HL-60/S4 treated with retinoic acid at 250 ng/mL for 4 days and 3 days (cell line): Measurements from ENCODE around the gene SESN3.
"Not testable (repeated sequence)": the region's sequence is repeated elsewhere in the genome, so short reads cannot be mapped to it uniquely, and the experiment has no call there.

Experiments
- in situ Hi-C: fragments of 300-500 bp; cut with MboI; formaldehyde crosslinking; loops from 2 replicates; pipeline ENCODE4 v1.7.0; 2022; ENCODE audit warnings: low sequenced_read_pairs

Gene SESN3

DNA sequence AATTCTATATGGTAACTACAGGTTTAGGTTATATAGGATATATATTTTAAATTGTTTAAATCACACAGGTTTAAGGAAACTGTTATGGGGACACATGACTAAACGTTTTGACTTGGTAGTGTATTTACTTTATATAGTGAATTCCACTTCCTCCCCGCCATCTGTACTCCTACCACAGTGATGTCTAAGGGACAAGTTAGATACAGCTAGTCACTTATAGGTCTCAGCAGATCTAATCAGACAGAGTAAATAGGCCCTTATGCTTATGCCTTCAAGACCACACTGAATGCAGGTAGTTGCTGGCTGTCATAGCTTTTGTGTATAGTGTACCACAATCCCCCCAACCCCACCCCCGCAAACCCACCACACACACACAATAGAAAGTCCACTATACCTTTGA, 8.2 kb downstream of the SESN3 start:
- in situ Hi-C loops, result no loop called here

DNA sequence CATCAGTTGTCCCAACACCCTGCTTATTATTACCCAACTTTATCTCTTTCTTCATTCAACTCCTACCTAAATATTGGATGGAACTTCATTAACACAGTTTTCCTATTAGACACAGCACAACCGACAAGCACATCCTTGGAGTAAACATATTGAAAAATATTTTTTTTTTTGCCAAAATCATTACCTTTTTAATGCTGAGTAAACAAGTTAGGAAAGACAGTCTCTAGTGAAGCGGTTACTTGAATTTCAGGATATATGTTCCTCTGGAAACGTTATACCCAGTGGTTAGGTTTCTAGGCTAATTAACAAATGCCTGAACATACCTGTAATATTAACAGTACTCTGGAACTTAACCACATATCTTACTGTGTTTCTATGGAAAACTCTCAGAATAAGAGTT, 11.4 kb downstream of the SESN3 start:
- in situ Hi-C loops, result no loop called here

DNA sequence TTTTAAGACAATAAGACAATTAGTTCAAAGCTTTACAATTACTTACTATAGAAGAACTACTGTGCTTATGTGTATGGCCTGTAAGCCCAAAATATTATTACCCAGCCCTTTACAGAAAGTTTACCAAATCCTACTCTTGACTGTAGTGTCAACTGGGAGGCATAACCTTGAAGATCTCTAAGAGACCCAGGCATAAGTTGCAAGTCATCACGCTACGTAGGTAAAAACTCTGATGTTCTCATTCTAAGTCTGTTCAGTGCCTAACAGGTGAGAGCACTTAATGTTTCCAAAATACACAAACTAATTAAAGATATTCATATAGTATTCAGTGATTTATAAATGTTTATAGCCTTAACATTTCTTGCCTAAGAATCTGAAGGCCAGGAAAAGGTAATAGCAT, 12.9 kb downstream of the SESN3 start:
- in situ Hi-C loops, result no loop called here

DNA sequence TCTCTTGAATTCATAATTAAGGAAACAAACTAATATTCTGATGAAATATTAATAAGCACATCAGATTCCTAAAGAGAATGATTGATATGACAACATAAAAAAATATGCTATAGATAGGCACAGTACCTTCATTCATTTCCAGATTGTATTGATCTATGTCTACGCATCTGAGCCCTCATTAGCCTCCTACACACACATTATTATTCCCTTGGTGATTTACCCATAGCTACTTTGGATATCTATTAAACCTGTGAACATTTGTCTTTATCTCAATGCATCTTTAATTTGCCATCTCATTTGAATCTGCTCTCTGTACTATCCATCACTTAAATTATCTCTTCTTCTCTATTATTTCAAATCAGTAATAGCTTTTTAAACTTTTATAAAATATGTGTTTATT, 18.4 kb downstream of the SESN3 start:
- in situ Hi-C loops, result no loop called here

DNA sequence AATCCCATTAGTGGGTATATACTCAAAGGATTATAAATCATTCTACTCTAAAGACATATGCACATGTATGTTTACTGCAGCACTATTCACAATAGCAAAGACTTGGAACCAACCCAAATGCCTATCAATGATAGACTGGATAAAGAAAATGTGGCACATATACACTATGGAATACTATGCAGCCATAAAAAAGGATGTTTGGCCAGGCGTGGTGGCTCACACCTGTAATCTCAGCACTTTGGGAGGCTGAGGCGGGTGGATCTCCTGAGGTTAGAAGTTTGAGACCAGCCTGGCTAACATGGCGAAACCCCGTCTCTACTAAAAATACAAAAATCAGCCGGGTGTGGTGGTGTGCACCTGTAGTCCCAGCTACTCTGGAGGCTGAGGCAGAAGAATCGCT, 21.5 kb downstream of the SESN3 start:
- in situ Hi-C loops, result not testable (repeated sequence)

DNA sequence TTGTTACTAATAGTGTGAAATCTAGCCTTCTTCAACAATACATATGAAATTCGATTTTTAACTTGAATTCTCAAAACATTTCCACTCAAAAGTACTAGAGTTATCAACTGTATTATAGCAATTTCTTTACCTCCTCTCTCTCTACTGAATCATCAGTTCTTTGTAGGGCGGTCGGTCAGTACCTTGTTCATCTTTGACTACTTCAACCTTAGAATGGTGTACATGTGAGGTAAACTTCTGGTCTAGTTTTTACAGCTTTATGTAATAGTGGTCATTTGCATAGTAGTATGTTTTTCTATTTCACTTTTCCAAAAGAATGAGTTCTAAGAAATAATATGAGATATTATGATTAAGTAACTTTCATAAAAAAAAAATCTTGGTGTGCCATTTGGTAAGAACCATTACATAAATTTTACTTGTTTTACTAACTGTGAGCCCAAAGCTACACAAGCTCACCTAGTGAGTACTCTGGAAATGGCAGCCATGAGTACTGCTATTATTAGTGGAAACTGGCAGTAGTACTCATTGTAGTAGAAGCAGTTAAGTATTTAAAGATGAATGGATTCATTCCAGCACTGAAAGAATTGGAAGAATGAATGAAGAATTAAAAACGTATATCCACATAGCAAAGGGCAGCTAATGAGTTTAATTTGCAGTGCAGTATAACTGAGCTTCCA, 30.1 kb downstream of the SESN3 start:
- in situ Hi-C loops, result no loop called here

DNA sequence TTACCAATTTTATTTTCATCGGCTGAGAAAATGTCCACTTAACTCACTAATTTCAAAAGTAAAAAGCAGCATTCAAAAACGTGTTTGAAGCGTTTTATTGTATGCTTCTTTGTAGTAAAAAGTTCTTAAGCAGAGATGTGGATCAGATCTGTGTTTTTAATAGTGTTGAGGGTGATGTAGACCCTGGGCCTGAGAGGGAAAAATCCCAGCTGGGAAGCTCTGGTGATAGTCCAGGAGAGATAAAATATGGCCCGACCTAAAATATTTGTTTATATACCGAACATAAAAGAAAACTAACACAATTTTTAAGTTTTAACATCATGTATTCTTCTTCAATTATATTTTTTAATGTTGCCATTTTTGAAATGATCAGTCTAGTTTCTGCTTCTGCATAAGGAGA, 35.2 kb downstream of the SESN3 start:
- in situ Hi-C loops, result no loop called here

DNA sequence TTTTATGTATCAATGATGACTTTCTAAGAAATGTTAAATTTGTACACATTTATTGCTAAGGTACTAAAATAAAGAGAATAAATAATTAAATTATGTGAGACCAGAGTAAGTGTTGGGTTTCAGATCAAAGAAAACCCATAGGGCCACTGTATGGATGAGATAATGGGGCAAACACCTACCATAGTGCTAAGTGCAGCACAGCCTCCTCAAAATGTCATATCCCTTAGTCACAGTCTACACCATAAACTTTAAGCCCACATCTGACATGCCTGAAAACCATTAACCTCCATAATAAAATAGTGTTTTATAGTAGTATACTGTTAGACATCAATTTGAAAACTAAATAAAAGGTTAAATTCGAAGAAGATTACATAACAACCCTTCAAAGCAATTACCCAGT, 37.5 kb downstream of the SESN3 start:
- in situ Hi-C loops, result no loop called here

DNA sequence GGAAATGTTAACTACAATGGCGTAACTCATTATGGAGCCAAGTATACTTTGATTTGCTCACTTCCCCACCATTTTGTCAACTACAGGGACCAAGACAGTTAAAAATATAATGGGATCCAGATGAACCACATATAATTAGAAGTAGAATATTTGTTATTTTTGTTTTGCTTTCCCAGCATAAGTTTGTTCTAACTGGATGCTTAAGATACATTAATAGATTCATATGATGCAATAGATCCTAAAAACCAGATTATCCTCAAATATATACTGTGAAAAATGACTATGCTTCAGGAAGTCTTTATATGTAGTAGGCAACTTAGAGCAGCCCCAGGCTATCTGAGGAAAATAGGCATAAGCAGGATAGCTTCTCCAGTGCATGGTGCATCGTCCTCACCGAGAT, 38.3 kb downstream of the SESN3 start:
- in situ Hi-C loops, result no loop called here

DNA sequence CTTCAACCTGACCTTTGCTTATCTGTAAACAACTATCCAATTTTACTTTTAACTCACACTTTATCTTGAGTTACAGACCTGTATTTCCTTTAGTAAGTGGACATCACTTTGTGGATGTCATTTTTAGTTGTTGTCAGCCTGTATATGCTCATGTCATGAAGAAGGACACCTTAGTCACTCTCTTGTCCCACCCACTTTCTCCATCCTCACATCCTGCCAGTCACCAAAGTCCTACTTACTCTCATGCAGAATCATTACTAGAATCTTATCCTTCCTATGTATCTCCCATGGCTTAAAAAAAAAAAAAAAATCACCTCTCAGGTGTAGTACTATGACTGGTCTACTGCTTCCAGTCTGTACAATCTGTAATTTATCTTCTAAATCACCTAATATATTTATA, 43.3 kb downstream of the SESN3 start:
- in situ Hi-C loops, result no loop called here

DNA sequence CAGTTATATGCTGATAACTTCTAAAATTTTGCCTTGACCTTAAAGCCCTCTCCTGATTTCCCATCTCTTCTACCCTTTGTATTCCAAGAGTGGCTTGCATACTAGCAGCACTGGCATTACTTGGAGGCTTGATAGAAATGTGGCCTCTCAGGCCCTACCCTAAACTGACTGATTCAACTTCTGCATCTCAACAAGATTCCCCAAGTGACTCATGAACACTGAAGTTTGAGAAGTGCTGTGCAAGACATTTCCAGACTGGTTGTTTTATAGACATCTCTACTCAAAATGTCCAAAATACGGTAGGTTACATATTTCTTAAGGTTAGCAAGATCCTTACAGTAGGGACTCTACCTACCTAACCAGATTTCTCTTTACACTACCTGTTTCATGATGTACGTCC, 48.6 kb downstream of the SESN3 start:
- in situ Hi-C loops, result no loop called here

DNA sequence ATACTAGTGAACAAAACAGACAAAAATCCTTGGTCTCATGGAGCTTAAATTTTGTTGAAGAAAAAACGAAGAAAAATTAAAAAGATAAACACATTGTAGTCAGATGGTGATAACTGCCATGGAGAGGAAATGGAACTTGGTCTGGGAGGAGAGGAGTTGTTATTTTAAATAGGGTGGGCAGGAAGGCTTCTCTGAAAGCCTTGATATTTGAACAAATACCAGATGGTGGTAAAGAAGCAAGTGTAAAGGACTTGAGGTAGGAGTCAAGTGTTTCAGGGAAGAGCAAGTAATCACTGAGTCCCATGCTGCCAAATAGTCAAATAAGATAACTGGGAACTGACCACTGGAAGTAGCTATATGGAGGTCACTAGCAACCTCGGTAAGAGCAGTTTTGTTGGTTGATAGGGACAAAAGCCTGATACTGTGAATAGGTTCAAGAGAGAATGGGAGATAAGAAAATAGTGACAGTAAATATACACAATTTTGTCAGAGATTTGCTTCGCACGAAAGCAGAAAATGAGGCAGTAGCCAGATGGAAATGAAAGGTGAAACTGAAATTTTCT, 55.1 kb downstream of the SESN3 start:
- in situ Hi-C loops, result no loop called here

DNA sequence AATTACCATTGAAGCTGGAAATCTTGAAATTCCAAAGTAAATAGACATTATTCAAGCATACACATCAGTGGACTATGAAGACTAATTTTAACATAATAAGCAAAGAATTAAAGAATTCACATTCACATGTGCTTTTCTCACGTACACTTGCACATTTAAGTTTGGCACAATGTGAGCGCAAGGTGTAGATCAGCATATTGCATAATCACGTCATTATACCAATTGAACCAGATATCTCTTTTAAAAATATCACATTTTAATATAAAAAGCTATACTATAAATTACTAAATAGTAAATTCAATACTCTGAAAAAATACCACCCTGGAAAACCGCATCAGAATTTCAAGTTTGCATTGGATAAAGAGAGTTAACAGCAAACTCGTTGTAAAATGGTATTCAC, 60.7 kb downstream of the SESN3 start:
- in situ Hi-C loops, result loop anchor here (25.0 kb wide), 1 partner anchor 592 kb away; no protein-coding TSS in a partner anchor

DNA sequence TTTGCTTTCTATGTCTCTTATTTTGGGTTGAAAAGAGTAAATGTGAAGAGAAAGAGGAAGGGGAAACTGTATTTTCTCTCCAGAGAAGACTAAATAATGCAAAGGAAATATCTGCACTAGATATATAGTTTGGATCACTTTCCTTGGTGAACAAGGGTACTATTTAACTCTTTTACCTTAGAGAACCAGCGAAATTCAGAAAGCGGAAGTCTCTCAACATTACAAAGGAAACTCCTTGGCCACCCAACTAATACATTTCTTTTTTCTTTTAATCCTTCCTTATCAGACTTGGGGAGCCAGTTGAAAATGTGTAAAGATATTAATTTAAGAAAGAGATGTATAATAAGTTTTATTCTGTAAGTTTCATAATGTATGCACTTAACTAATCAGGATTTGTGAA, 64.2 kb downstream of the SESN3 start:
- in situ Hi-C loops, result loop anchor here (25.0 kb wide), 1 partner anchor 596 kb away; no protein-coding TSS in a partner anchor

DNA sequence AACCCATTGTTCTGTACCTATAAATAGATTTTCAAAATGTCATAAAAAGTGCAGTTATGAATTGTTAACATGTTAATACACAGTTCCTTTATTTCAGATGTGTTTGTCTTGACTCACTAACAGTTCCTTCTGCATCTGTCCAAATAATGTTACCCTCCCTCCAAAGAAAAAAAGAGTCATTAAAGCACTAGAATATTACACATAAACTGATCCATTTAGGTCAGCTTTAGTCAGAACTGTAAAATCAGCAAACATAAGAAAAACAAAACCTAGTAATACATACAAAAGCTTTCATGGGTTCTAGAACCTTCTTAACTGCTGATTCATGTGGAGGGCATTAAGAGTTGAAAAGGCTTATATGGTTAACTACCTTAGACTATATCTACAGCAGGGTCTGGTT, 65.4 kb downstream of the SESN3 start:
- in situ Hi-C loops, result loop anchor here (25.0 kb wide), 1 partner anchor 597 kb away; no protein-coding TSS in a partner anchor

DNA sequence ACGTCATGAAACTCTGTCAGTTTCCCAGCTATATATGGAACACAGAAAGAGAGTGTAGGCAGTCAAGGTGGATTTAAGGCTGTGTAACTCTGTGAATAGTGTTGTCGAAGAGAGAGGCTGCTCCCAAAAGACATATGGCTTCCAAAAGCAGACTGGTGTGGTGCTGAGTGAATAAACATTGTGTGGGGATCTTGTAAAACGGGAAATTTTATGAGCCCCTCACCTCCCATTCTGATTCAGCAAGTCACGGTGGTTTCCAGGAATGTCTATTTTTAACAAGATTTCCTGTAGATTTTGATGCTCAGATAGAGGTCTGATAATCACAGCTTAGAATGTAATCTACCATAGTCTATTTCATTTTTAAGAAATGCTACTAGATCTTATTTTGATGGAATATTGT, 67.9 kb downstream of the SESN3 start:
- in situ Hi-C loops, result loop anchor here (25.0 kb wide), 1 partner anchor 599 kb away; no protein-coding TSS in a partner anchor

DNA sequence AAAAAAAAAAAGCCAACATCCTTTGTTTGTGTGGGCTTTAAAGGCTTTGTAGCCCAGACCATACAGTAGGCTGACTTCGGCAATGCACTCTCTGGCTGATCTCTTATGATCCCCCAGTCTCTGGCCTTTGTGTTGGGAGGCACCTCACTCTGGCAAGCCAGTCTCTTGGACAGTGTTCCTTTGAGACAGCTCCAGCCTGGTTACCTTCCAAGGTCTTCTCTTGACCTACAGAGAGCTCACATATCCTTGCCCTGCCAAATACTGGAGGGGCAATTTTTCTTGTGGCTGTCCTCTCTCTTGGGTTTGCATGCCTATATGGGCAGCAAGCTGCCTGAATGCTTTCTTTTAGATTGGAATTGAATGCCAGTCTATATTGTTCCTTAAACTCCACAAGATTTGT, 69.8 kb downstream of the SESN3 start:
- in situ Hi-C loops, result loop anchor here (25.0 kb wide), 1 partner anchor 601 kb away; no protein-coding TSS in a partner anchor

DNA sequence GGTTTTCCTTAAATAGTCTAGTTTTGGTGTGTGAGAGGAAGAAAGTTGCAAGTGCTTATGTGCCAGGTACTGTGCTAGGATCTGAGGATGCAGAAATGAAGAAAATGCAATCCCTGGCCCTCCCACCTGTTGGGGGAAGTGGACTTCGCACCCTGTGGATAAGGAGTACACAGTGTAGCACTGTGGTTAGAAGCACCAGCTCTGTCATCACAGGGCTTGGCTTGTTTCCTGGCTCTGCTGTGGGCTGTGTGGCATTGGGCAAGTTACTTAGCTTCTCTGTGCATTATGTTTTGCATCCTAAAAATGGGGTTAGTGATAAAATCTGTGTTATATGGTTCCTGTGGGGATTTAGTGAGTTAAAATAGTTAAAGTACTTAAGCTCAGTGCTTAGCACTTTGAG, 73.2 kb downstream of the SESN3 start:
- in situ Hi-C loops, result loop anchor here (25.0 kb wide), 1 partner anchor 604 kb away; no protein-coding TSS in a partner anchor

DNA sequence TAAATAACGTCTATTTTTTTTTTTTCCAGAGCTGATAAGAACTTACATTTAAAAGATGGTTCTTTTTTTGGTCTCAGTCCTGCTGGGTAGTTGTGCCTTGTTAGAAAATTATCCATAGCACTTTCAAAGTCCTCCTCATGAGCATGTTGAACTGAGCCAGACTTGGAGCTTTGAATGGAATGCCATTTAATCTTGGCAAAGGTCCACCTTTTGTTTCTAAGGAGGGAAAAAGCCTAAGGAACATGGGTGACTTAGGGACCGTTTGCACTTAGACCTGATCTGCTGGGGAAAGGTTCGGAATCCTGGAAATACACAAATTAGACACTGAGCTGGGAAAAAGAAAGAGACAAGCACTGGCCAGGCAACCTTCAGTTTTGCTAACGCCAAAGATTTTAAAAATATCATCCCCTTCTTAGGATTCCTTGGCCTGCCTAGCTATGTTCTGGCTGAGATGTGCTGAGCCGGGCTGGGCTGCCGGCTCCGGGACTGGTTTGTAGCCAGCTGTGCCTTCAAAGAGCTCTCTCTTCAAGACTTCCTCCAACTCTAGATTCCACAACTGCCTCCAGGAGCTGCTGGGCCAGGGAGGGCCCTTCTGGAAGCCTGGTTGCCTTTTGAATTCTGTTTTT, 74.0 kb downstream of the SESN3 start:
- in situ Hi-C loops, result loop anchor here (25.0 kb wide), 1 partner anchor 605 kb away; no protein-coding TSS in a partner anchor

DNA sequence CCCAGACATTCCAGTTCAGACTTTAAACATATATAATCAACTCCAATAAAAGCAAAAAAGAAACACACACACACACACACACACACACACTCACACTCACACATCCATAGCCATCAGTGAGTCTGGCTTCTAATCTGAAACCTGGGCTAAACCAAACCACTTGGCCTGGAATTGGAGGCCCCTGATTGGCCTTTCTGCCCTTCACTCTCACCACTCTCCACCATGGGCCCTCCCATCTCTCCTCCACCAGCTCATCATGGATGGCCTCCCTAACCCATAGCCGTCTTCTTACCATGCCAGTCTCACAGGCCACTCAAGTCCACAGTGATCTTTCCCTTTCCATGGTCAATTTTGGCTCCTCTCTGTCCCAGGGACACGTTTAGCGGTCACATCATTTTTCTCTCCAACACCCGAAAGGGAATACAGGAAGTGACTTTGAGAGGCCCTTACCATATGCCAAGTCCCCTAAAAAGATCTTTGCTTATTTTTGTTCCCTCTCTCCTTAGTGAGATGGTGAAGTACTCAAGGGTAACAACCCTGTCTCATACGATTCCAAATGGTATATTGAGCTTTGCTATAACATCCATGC, 74.8 kb downstream of the SESN3 start:
- in situ Hi-C loops, result loop anchor here (25.0 kb wide), 1 partner anchor 606 kb away; no protein-coding TSS in a partner anchor

DNA sequence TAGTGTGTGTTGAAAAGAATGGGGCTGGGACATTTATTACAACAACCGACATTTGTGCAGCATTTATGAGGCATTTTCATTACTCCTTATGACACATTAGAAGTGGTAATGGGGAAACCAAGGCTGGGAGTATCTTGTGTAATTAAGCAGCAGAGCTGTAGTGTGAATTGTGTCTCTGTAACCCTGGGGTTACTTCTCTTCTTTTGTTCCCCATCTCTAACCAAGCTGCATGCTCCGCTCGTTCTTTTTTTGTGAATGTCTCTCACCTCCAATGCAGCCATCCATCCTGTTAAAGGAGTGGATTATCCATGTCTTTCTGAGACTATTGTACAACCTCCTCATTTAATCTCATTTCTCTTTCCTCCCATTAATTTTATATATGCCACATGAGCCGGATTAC, 75.6 kb downstream of the SESN3 start:
- in situ Hi-C loops, result loop anchor here (25.0 kb wide), 1 partner anchor 607 kb away; no protein-coding TSS in a partner anchor

DNA sequence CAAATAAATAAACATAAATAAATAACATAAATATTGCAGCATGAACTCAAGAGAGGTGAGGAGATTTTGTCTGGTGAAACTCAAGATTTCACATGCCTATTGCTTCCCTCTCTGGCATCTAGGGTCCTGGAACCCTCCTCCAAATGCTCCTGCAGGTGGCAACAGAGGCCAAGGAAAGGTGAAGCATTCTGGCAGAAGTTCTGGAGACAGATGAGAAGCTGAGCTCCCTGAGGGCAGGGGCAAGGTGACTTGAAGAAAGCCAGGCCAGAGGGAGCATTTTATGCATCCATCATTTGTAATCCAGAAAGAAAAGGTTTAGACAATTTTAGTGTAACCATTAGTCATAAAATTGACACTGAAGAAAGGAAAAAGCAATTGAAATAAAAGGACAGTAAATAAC, 76.5 kb downstream of the SESN3 start:
- in situ Hi-C loops, result loop anchor here (25.0 kb wide), 1 partner anchor 608 kb away; no protein-coding TSS in a partner anchor
